GM12873 (cell line): Measurements from ENCODE around the gene B3GLCT.

ENCODE experiments used
- CTCF ChIP-seq: IDR thresholded peaks from 2 replicates; pipeline ENCODE4 v1.5.1; 2012; ENCODE audit warnings: low read depth, mild to moderate bottlenecking, moderate library complexity, low read length, control low read depth; ENCODE audit not compliant: insufficient read depth; ENCODE audit errors: missing control alignments

The B3GLCT gene

GRCh38 chr13:31331068-31331467, 131.3 kb downstream of the B3GLCT start:
- no peak for TF ChIP-seq CTCF

- TF ChIP-seq CTCF: no peak
These were observed 134.8 kb downstream of the B3GLCT start for GRCh38 chr13:31334547-31334946.

GRCh38 chr13:31334994-31335557, 135.3 kb downstream of the B3GLCT start:
- TF ChIP-seq CTCF: no peak

- TF ChIP-seq CTCF: no peak
These were observed 147.1 kb downstream of the B3GLCT start for GRCh38 chr13:31346891-31347290.

GRCh38 chr13:31349156-31349555, 149.4 kb downstream of the B3GLCT start:
- no peak for TF ChIP-seq CTCF

GRCh38 chr13:31350560-31350959, 150.8 kb downstream of the B3GLCT start:
- TF ChIP-seq CTCF: no peak

GRCh38 chr13:31351376-31351775, 151.6 kb downstream of the B3GLCT start:
- TF ChIP-seq CTCF: no peak
